Stimulated activated CD4-positive, alpha-beta T cell treated with anti-CD3 and anti-CD28 coated beads, TNF-alpha, amount 100 ng/mL, for 1 hour (primary cell): ENCODE results near the gene FANCI.

Experiments
- DNase-seq, 3 donors: peaks; one replicate each; pipeline ENCODE4 v3.0.0-alpha.2; 2020; ENCODE audit warnings: low read depth in 3 of 3, low spot score in 1 of 3

The FANCI gene

DNA sequence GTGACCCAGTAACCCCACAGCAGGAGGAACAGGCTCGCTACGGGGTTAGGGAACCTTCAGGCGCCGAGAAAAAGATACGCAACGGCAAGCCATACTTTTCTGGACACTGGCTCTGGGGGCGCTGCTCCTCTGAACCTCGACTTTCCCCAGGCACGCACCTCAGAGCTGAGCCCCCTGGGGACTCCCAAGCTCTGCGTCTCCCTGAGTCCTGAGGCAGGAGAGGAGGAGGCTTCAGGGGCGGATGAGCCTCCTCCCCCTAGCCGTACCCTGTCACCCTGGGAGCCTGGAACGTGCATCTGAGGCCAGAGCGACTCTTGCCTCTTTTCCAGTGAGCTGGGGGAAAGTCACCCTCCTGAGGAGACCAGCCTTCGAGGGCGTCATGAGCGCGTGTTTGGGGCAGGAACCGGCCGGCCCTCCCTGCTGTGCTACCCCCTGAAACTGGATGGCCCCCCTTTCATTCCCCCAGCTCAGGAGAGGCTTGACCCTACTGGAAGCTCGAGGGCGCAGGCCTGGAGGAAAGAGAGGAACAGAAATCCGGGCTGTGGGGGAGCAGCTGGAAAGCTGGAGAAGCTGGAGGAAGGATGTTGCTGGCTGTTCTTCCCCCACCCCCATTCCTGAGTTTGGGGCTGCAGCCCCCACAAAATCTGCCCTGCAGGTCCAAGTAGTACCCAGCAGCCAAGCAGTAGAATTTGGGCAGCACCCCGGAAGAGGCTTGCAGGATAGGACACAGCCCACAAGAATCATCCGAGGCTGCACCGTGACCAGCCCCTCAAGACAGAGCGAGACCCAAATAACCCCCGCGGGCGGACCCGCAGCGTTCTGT, 115.9 kb downstream of the FANCI start:
- DNase-seq: no peak

GRCh38 chr15:89360294-89360971, 116.7 kb downstream of the FANCI start:
- DNase-seq: no peak

DNA sequence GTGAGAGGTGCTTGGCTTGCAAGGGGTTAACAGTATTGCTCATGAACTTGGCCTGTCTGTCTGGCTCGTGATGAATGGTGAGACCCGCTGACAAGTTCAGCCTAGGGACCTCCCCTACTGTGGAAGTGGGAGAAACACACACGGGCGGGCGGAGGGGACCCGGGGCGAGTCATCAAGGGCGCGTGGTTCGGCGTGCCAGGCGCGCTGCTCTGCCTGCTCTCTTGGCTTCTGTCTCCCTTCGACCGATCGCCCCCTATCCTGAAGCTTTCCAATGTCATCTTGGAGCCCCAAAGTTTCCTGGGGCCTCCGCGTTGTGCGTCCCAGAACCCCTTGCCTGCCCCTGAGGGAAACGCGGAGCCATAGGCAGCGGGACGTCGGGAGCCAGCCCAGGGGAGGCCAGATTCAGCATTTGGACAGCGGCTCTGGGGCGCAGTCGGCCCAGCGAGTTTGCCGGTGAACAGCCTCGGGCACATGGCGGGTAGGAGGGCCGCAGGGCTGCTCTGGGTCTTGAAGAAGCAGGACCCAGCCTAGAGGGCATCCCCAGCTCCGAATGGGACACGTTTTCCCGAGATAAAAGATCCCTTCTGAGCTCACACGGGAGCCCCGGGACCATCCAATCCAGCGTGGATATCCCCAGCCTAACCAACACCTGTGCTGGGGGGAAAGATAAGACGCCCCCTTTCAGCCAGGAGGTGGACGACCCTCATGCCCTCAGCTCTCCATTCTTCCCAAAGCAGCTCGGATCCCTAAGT, 117.8 kb downstream of the FANCI start:
- peak in 2 of 3 donors; percentile 19 to 45 for DNase-seq

GRCh38 chr15:89362203-89363101, 118.7 kb downstream of the FANCI start:
- no peak for DNase-seq

DNA sequence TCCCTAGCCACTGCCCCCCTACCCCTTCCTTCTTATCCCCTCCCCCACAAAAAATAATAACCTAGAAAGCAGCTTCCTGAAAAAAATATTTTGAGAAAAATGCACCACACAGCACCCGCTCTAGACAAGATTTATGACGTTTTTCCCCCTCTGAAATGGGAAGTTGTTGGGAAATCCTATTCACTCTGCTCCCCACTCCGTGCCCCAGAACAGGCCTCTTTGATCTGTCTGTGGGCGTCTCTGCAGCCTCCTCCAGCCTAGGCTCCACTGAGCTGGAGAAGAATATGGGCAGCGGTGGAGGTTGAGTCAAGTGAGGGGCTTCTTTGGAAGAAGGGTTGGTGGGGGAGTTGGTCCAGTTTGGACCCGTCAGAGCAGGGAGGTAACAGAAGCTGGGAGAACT, 119.4 kb downstream of the FANCI start:
- no peak for DNase-seq

- DNase-seq: no peak
Observed at GRCh38 chr15:89363770-89364169, 120.0 kb downstream of the FANCI start.

DNA sequence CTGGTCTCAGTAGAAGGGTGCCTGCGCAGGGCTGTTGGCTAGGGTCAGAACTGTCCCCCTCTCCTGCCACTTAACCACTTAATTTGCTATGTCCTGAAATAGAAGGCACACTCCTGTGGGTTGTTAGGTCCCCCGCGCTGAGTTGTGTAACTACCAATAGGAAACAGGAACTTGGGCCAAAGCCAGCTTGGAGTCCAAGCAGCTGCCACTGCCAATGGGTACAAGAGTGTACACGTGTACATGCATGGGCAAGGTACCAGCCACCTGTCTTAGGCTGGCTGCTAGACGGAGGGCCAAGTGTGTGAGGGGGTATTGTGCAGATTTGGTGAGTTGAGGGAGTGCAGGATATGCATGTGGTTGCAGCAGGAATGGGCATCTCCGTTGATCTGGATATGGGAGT, 120.6 kb downstream of the FANCI start:
- DNase-seq: no peak

DNA sequence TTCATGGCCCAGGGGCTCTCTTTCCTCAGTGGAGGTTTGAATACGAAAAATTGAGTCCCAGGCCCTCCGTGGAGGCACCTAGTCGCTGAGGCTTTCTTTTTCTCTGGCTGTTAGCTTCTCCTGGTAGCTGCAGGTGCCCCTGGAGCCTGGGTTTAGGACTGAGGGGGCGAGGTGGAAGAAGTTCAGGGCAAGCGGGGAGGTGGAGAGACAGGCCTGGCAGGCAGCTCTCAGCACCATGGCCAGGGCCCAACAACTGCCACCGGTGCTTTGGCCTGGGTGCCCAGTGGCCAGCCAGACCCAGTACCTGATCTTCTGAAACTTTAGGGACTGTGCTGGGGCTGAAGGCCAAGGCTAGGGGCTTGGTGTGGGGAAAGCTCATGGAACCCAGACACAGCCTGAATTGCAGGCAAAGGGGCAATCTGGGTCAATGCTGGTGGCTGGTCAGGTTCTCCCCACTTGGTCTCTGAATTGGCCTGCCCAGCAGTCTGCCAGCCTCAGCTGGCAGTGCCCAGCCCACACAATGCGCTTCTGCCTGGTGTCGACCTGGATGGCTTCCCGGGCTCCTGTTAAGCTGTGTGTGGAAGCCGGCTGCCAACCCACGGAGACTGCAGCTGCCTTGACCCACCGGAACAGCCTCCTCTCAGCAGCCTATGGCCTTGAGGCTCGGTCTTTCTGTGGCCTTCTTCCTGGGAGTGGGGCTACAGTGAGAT, 121.1 kb downstream of the FANCI start:
- no peak for DNase-seq

DNA sequence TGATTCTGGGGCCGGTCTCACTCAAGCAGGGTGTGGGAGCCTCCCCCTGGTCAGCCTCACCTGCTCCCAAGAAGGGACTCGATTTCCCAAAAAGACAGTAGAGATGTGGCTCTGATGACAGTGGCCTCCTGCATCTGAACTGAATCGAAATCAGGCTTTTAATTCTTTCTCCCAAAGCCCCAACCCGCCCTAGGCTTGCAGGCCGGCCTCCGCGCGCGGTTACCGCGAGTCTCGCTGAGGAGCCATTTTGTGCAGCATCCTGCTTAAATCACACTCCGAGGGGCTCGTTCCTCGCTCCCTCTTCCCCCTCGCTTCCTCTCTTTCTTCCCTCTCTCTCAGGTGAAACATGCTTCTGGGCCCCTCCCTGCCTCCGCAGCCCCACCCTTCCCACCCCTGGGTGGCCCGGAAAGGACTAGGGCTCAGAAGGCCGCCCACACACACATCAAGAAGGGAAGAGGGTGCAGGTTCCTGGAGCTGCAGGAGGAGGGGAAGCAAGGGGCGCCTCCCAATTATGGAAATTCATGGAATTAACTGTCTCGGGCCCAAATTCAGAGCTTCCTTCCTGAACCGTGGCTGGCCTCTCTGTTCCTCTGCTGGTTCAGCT, 121.8 kb downstream of the FANCI start:
- no peak for DNase-seq
